Astrocyte (in vitro differentiated cells and primary cell): Measurements from ENCODE around the gene HOMEZ. TPM values are rescaled to one million over a fixed set of nuclear protein-coding genes. Genes with fewer than 3 reads are reported as not detected.

ENCODE experiments used
- DNase-seq: peaks from one replicate; pipeline ENCODE4 v3.0.0-alpha.2; 2010; ENCODE audit warnings: low read depth
- FAIRE-seq: peaks from 2 replicates; lab custom pipeline; 2011; peaks lifted over from hg19 to GRCh38; lab: Jason Lieb, UNC
- H2AFZ ChIP-seq: 2 replicates; pipeline ENCODE4 v1.6.0; 2012; ENCODE audit warnings: low read depth, low read length, inconsistent platforms
- H3K27ac ChIP-seq: 2 replicates; pipeline ENCODE4 v1.5.1; 2011; ENCODE audit warnings: low read depth, low read length, inconsistent platforms
- H3K27me3 ChIP-seq: 2 replicates; pipeline ENCODE4 v1.6.0; 2011; ENCODE audit warnings: low read length, inconsistent platforms; ENCODE audit not compliant: insufficient read depth
- H3K36me3 ChIP-seq: 2 replicates; pipeline ENCODE4 v1.5.1; 2011; ENCODE audit warnings: low read length, inconsistent platforms; ENCODE audit not compliant: insufficient read depth
- H3K4me1 ChIP-seq: 2 replicates; pipeline ENCODE4 v1.5.1; 2011; ENCODE audit warnings: low read length, inconsistent platforms; ENCODE audit not compliant: insufficient read depth
- H3K4me2 ChIP-seq: 2 replicates; pipeline ENCODE4 v1.6.0; 2012; ENCODE audit warnings: low read length, inconsistent platforms
- H3K4me3 ChIP-seq: 2 replicates; pipeline ENCODE4 v1.5.1; 2011; ENCODE audit warnings: low read depth, mild to moderate bottlenecking, low read length, inconsistent platforms; ENCODE audit not compliant: insufficient read depth
- H3K79me2 ChIP-seq: 2 replicates; pipeline ENCODE4 v1.6.0; 2012; ENCODE audit warnings: mild to moderate bottlenecking, low read length, inconsistent platforms; ENCODE audit not compliant: insufficient read depth
- H3K9ac ChIP-seq: 2 replicates; pipeline ENCODE4 v1.6.0; 2012; ENCODE audit warnings: mild to moderate bottlenecking, low read length, inconsistent platforms
- H3K9me3 ChIP-seq: 2 replicates; pipeline ENCODE4 v1.5.1; 2012; ENCODE audit warnings: low read depth, mild to moderate bottlenecking, low read length, inconsistent platforms; ENCODE audit not compliant: insufficient read depth
- H4K20me1 ChIP-seq: 2 replicates; pipeline ENCODE4 v1.6.0; 2012; ENCODE audit warnings: low read length, inconsistent platforms; ENCODE audit not compliant: insufficient read depth
- H3K27ac Mint-ChIP-seq: one replicate; pipeline ENCODE4 v1.8.0; 2021; ENCODE audit warnings: mild to moderate bottlenecking, mixed read lengths; ENCODE audit not compliant: unreplicated experiment
- H3K27me3 Mint-ChIP-seq: one replicate; pipeline ENCODE4 v1.8.0; 2021; ENCODE audit warnings: low read depth, mixed read lengths; ENCODE audit not compliant: unreplicated experiment
- H3K36me3 Mint-ChIP-seq: one replicate; pipeline ENCODE4 v1.8.0; 2021; ENCODE audit warnings: low read depth, mixed read lengths; ENCODE audit not compliant: unreplicated experiment
- H3K4me1 Mint-ChIP-seq: one replicate; pipeline ENCODE4 v1.8.0; 2021; ENCODE audit warnings: low read depth, mixed read lengths; ENCODE audit not compliant: unreplicated experiment
- H3K4me3 Mint-ChIP-seq: one replicate; pipeline ENCODE4 v1.8.0; 2021; ENCODE audit warnings: mild to moderate bottlenecking, moderate library complexity, mixed read lengths; ENCODE audit not compliant: unreplicated experiment
- H3K9me3 Mint-ChIP-seq: one replicate; pipeline ENCODE4 v1.8.0; 2021; ENCODE audit warnings: mild to moderate bottlenecking, mixed read lengths; ENCODE audit not compliant: unreplicated experiment
- EZH2 ChIP-seq: IDR thresholded peaks from 2 replicates; pipeline ENCODE4 v1.6.1; 2012; ENCODE audit warnings: mild to moderate bottlenecking, low read length, inconsistent platforms; ENCODE audit not compliant: insufficient read depth
- total RNA-seq: library from RNA; stranded (reverse); gene quantifications from 2 replicates; pipeline ENCODE4 v1.2.1, GENCODE V29; 2021
- TF ChIP-seq, protein P1 (sequence below): IDR thresholded peaks from 2 replicates; pipeline ENCODE4 v1.5.1; 2011; ENCODE audit warnings: low read depth, mild to moderate bottlenecking, inconsistent platforms, low read length, moderate library complexity; ENCODE audit not compliant: insufficient read depth

HOMEZ gene
- total RNA-seq, 1 donor from 2014 or later = 16.6 TPM

DNA sequence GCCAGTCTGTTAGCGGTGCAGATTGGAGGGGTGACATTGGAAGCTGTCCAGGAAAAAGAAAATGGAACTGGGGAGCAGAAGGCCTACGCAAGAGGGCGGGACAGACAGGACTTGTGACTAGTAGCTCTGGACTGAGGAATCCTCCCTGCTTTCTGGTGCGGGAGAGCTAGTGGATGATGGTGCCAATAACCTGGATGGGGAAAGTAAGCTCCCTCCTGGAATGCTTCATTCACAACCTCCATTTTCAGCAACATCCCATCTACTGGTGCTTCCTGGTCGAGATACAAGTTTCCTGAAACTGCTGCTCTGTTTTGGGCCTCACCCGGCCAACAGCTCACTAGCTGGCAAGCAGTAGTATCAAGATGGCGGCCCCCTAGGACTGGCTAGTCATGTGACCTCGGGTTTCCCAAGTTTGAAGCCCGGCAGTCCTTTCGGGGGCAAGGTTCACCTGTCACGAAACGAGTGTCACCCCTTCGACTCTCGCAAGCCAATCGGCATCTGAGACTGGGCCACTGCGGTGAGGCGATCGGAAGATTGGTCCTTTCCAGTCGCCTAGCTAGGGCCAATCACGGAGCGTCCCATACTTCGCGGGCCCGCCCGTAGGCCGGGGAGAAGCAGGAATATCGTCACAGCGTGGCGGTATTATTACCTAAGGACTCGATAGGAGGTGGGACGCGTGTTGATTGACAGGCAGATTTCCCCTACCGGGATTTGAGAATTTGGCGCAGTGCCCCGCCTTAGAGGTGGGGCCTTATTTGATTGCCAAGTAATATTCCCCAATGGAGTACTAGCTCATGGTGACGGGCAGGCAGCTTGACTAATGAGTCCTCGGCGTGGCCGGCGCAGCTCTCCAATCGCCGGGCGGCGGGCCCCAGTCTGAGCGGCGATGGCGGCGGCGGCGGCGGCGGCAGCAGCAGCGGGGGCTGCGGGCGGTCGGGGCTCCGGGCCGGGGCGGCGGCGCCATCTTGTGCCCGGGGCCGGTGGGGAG is 34.9 kb upstream of the HOMEZ start, which contains the start of gene PABPN1:
Gene PABPN1 (plus strand): TSS at position 874 of the 988 bp plus-strand sequence. CDS start 13 bp downstream, at position 887.
- DNase-seq (peak; percentile 99), FAIRE-seq (peak; percentile 49)
- Mint-ChIP-seq H3K27ac (peak within 1 kb of the TSS; percentile 93), H3K36me3 (peaks cover 10% of the 10 kb centered on the region), H3K27me3 (no peaks in the 10 kb centered on the region), H3K4me1 (peaks cover 11% of the 10 kb centered on the region), H3K4me3 (peak within 1 kb of the TSS; percentile 88), H3K9me3 (no peaks in the 10 kb centered on the region)
- peaks cover 14% of the 10 kb centered on the region for H3K4me1 ChIP-seq
- H4K20me1 ChIP-seq = peaks cover 27% of the 10 kb centered on the region
- peak within 1 kb of the TSS; percentile 88 for H3K4me2 ChIP-seq
- peak within 1 kb of the TSS; percentile 87 for H3K4me3 ChIP-seq
- no peaks in the 10 kb centered on the region for H3K9me3 ChIP-seq
- no peaks in the 10 kb centered on the region for H3K27me3 ChIP-seq
- H3K36me3 ChIP-seq = peaks cover 25% of the 10 kb centered on the region
- H3K79me2 ChIP-seq = peaks cover 41% of the 10 kb centered on the region
- TF ChIP-seq, protein P1, sequence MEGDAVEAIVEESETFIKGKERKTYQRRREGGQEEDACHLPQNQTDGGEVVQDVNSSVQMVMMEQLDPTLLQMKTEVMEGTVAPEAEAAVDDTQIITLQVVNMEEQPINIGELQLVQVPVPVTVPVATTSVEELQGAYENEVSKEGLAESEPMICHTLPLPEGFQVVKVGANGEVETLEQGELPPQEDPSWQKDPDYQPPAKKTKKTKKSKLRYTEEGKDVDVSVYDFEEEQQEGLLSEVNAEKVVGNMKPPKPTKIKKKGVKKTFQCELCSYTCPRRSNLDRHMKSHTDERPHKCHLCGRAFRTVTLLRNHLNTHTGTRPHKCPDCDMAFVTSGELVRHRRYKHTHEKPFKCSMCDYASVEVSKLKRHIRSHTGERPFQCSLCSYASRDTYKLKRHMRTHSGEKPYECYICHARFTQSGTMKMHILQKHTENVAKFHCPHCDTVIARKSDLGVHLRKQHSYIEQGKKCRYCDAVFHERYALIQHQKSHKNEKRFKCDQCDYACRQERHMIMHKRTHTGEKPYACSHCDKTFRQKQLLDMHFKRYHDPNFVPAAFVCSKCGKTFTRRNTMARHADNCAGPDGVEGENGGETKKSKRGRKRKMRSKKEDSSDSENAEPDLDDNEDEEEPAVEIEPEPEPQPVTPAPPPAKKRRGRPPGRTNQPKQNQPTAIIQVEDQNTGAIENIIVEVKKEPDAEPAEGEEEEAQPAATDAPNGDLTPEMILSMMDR = no peak
- no peak for TF ChIP-seq EZH2
- peak within 1 kb of the TSS; percentile 91 for H3K27ac ChIP-seq
- peak within 1 kb of the TSS; percentile 98 for H3K9ac ChIP-seq
- H2AFZ ChIP-seq = peak within 1 kb of the TSS; percentile 89

DNA sequence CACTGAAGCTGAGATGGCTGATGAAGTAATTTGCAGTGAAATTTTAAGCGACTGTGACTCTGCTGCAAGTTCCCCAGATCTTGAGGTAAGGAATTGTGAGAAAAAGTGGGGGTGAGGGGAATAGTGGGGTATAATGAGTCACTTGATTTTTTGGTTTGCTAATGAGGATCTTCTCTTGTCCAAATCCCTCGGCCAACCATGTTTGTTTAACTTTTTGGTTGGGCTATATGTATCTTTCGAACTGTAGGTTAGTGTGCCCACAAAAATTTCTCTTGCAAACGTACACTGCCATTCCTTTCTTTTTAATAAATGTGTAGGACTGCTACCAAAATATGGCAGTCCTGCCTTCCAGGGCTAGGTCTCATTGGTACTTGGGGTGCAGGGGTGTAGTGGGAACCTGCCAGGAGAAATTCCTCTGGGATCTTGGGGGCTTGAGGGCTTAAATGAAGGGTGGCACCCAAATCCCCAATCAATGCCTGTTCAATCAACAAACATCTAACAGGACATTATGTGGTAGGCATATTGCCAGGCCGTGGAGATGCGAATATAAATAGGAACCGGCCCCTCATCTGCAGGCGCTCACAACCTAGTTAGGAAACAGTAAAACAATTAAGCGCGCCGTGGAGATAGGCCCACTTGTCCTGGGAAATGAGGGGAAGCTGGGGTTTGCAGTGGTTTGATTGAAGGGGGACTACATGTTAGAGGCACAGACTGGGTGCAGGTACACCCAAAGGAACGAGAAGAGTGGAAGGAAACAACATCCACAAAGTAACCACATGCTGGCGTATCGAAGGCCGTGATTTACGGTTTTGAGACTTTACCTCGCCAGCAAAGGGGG is 34.0 kb upstream of the HOMEZ start:
- Histone ChIP-seq H3K4me2 (peak overlapping the region; percentile 85), H3K9me3 (no peaks in the 10 kb centered on the region), H3K27me3 (no peaks in the 10 kb centered on the region), H3K9ac (peak overlapping the region; percentile 71), H3K4me1 (peaks cover 14% of the 10 kb centered on the region), H3K4me3 (peak overlapping the region; percentile 58), H2AFZ (peak overlapping the region; percentile 89), H3K36me3 (peaks cover 29% of the 10 kb centered on the region), H3K27ac (peak overlapping the region; percentile 91), H3K79me2 (peaks cover 41% of the 10 kb centered on the region), H4K20me1 (peaks cover 26% of the 10 kb centered on the region)
- Mint-ChIP-seq H3K4me3 (peak overlapping the region; percentile 81), H3K27ac (peak overlapping the region; percentile 93), H3K36me3 (peaks cover 10% of the 10 kb centered on the region), H3K4me1 (peaks cover 11% of the 10 kb centered on the region), H3K27me3 (no peaks in the 10 kb centered on the region), H3K9me3 (no peaks in the 10 kb centered on the region)
- FAIRE-seq (no peak), DNase-seq (no peak)
- no peak for TF ChIP-seq EZH2
- TF ChIP-seq, protein P1 = no peak
